ENCODE data around the gene C16orf74.
A peak's percentile ranks its signal among the peaks of the same experiment; 100 is the strongest.

The C16orf74 gene

GRCh38 chr16:85788819-85789218 is 37.9 kb upstream of the C16orf74 start:
- no peaks in the 10 kb centered on the region for H3K4me1 ChIP-seq (ENCODE audit: control insufficient read depth in 1 of 2, insufficient read depth in 1 of 2, low read depth in 1 of 2, low read length in 1 of 2)
- H3K4me3 ChIP-seq (ENCODE audit: low read depth in 1 of 2, low read length in 1 of 2), result no peak overlapping the region
- TF ChIP-seq CTCF (IDR thresholded peaks at IDR 0.05), result no peak
- no peak overlapping the region for H3K27ac ChIP-seq
- H3K27me3 ChIP-seq, result no peaks in the 10 kb centered on the region
- H3K9me3 ChIP-seq, result no peaks in the 10 kb centered on the region
- H3K36me3 ChIP-seq, result peaks cover 59% of the 10 kb centered on the region

- Histone ChIP-seq H3K9me3 (no peaks in the 10 kb centered on the region), H3K27ac (peak overlapping the region; percentile 29), H3K4me3 (ENCODE audit: low read depth in 1 of 2, low read length in 1 of 2) (no peak overlapping the region), H3K27me3 (no peaks in the 10 kb centered on the region), H3K4me1 (ENCODE audit: control insufficient read depth in 1 of 2, insufficient read depth in 1 of 2, low read depth in 1 of 2, low read length in 1 of 2) (peaks cover 28% of the 10 kb centered on the region in 2 experiments), H3K36me3 (peaks cover 38% of the 10 kb centered on the region)
- TF ChIP-seq CTCF (IDR thresholded peaks at IDR 0.05), result no peak
Measured at GRCh38 chr16:85785927-85786326, 35.0 kb upstream of the C16orf74 start.

- H3K4me1 ChIP-seq (ENCODE audit: control insufficient read depth in 1 of 2, insufficient read depth in 1 of 2, low read depth in 1 of 2, low read length in 1 of 2), result peaks cover 36 to 37% of the 10 kb centered on the region in 2 experiments
- H3K9me3 ChIP-seq, result no peaks in the 10 kb centered on the region
- no peak overlapping the region for H3K4me3 ChIP-seq (ENCODE audit: low read depth in 1 of 2, low read length in 1 of 2)
- no peak overlapping the region for H3K27ac ChIP-seq
- TF ChIP-seq CTCF (IDR thresholded peaks at IDR 0.05), result no peak
- peaks cover 45% of the 10 kb centered on the region for H3K36me3 ChIP-seq
- no peaks in the 10 kb centered on the region for H3K27me3 ChIP-seq
Measured at GRCh38 chr16:85784813-85785212, 33.9 kb upstream of the C16orf74 start.

- no peak overlapping the region for H3K4me3 ChIP-seq (ENCODE audit: low read depth in 1 of 2, low read length in 1 of 2)
- H3K27ac ChIP-seq, result peak overlapping the region; percentile 89
- H3K27me3 ChIP-seq, result no peaks in the 10 kb centered on the region
- no peaks in the 10 kb centered on the region for H3K9me3 ChIP-seq
- peaks cover 40 to 44% of the 10 kb centered on the region in 2 experiments for H3K4me1 ChIP-seq (ENCODE audit: control insufficient read depth in 1 of 2, insufficient read depth in 1 of 2, low read depth in 1 of 2, low read length in 1 of 2)
- peaks cover 50% of the 10 kb centered on the region for H3K36me3 ChIP-seq
- TF ChIP-seq CTCF (IDR thresholded peaks at IDR 0.05), result no peak
Measured at GRCh38 chr16:85783441-85783840, 32.5 kb upstream of the C16orf74 start.

- no peaks in the 10 kb centered on the region for H3K9me3 ChIP-seq
- peak overlapping the region; percentile 51 to 57 for H3K4me3 ChIP-seq (ENCODE audit: low read depth in 1 of 2, low read length in 1 of 2)
- TF ChIP-seq CTCF (IDR thresholded peaks at IDR 0.05), result no peak
- H3K36me3 ChIP-seq, result peaks cover 50% of the 10 kb centered on the region
- no peaks in the 10 kb centered on the region for H3K27me3 ChIP-seq
- H3K27ac ChIP-seq, result peak overlapping the region; percentile 89
- H3K4me1 ChIP-seq (ENCODE audit: control insufficient read depth in 1 of 2, insufficient read depth in 1 of 2, low read depth in 1 of 2, low read length in 1 of 2), result peaks cover 40 to 44% of the 10 kb centered on the region in 2 experiments
Measured at GRCh38 chr16:85782451-85782850, 31.6 kb upstream of the C16orf74 start.

All from neutrophil (primary cell).